Transverse colon (tissue), 4 donors: ENCODE measurements around the gene SERAC1. TPM values are rescaled to one million over a fixed set of nuclear protein-coding genes. Genes with fewer than 3 reads are reported as not detected.

Experiments
- DNase-seq: peaks from one replicate; pipeline ENCODE4 v3.0.0-alpha.2; 2019
- H3K27ac ChIP-seq, 4 donors: fragments of 200-600 bp; sonication (generic); 2 replicates each; pipeline ENCODE4 v1.5.1; 2016 to 2018; ENCODE audit warnings: inconsistent platforms in 4 of 4
- H3K27me3 ChIP-seq: fragments of 200-600 bp; sonication (generic); 2 replicates; pipeline ENCODE4 v1.5.1; 2017; ENCODE audit warnings: inconsistent platforms
- H3K36me3 ChIP-seq, 4 donors: fragments of 200-600 bp; sonication (generic); 2 replicates each; pipeline ENCODE4 v1.5.1; 2017 to 2019; ENCODE audit warnings: inconsistent platforms in 4 of 4
- H3K4me1 ChIP-seq, 4 donors: fragments of 200-600 bp; sonication (generic); 2 replicates each; pipeline ENCODE4 v1.5.1; 2017 to 2020; ENCODE audit warnings: inconsistent platforms in 4 of 4
- H3K4me3 ChIP-seq, 4 donors: fragments of 200-600 bp; sonication (generic); 1 replicate in 1 of 4; 2 replicates in 3 of 4; pipeline versions ENCODE4 v1.5.1 to v1.6.1; 2017 to 2019; ENCODE audit warnings: inconsistent platforms in 4 of 4
- H3K9me3 ChIP-seq, 2 donors: fragments of 200-600 bp; sonication (generic); 2 replicates each; pipeline ENCODE4 v1.5.1; 2017 to 2019; ENCODE audit warnings: inconsistent platforms in 2 of 2
- CTCF ChIP-seq, 5 experiments: fragments of 200-600 bp in 3 of 5; fragments of 450-650 bp in 2 of 5; sonication (generic) in 3 of 5; IDR thresholded peaks; 1 replicate in 2 of 5; 2 replicates in 3 of 5; pipeline ENCODE4 v1.5.1; 2016 to 2017; ENCODE audit warnings: antibody characterized with exemption in 5 of 5, inconsistent platforms in 3 of 5, mild to moderate bottlenecking in 2 of 5, moderate library complexity in 1 of 5
- EP300 ChIP-seq: sonication (generic); formaldehyde crosslinking; IDR thresholded peaks from one replicate; pipeline ENCODE4 v1.6.1; 2017; ENCODE audit warnings: antibody characterized with exemption, low read depth
- POLR2A ChIP-seq: fragments of 450-650 bp; IDR thresholded peaks from one replicate; pipeline ENCODE4 v1.6.1; 2016; ENCODE audit warnings: antibody characterized with exemption, mild to moderate bottlenecking, moderate library complexity
- POLR2AphosphoS5 ChIP-seq, 3 donors: sonication (generic); formaldehyde crosslinking; IDR thresholded peaks; one replicate each; pipeline ENCODE4 v1.6.1; 2016; ENCODE audit warnings: antibody characterized with exemption in 3 of 3
- WGBS, 2 donors: methylation state at CpG; one replicate each; pipeline ENCODE4 v1.1.5; 2018; ENCODE audit warnings: low coverage in 1 of 2; 5-methylcytosine and 5-hydroxymethylcytosine counted together
- in situ Hi-C, 4 donors: fragments of 200-750 bp; cut with MboI; loops; one replicate each; pipeline versions ENCODE4 v1.15.0 to v1.15.1; 2017; ENCODE audit warnings: low sequenced_read_pairs in 3 of 4, low pct_ligation_motif_present in 1 of 4, low pct_unique_long_range_greater_than_20kb in 1 of 4
- intact Hi-C: fragments of 100-400 bp; cut with DNase I; formaldehyde crosslinking; loops from one replicate; pipeline ENCODE4 v1.15.1; 2023; ENCODE audit warnings: low total_unique reads
- total RNA-seq, 4 donors: library from RNA; depleted of rRNA; stranded (reverse); fragments of >200 nt; gene quantifications; one replicate each; pipeline ENCODE4 v1.1.0, GENCODE V29; 2016

SERAC1 gene
- total RNA-seq, 4 donors from 2014 or later: 9.8 to 125 (median 13.5) TPM

- no peak for DNase-seq
- TF ChIP-seq POLR2AphosphoS5 (IDR thresholded peaks at IDR 0.05) (no peak), EP300 (no peak), POLR2A (no peak), CTCF (IDR thresholded peaks at IDR 0.05) (no peak)
- intact Hi-C loops: loop anchor here (10.0 kb wide), 1 partner anchor 93 kb away; the partner anchor contains the start of gene SYNJ2
- 88 to 91% methylated on average over 6 to 10 of the region's 10 CpGs for WGBS, 2 donors
- Histone ChIP-seq H3K4me3 (no peak overlapping the region), H3K27me3 (no peaks in the 10 kb centered on the region), H3K27ac (no peak overlapping the region), H3K36me3 (peaks cover 0 to 21% (median 7%) of the 10 kb centered on the region in 4 donors), H3K9me3 (no peaks in the 10 kb centered on the region), H3K4me1 (no peaks in the 10 kb centered on the region)
- in situ Hi-C loops: no loop called here
Observed at GRCh38 chr6:158077676-158078075, 90.4 kb downstream of the SERAC1 start.

GRCh38 chr6:158076548-158076947 lies 91.5 kb downstream of the SERAC1 start:
- intact Hi-C loops (loop anchor here (10.0 kb wide), 1 partner anchor 92 kb away; the partner anchor contains the start of gene SYNJ2), in situ Hi-C loops (no loop called here)
- H3K36me3 ChIP-seq: peaks cover 0 to 18% (median 9%) of the 10 kb centered on the region in 4 donors
- H3K27me3 ChIP-seq: no peaks in the 10 kb centered on the region
- no peak overlapping the region for H3K27ac ChIP-seq
- TF ChIP-seq POLR2AphosphoS5 (IDR thresholded peaks at IDR 0.05) (no peak), EP300 (no peak), CTCF (IDR thresholded peaks at IDR 0.05) (no peak), POLR2A (no peak)
- peaks cover 0 to 6% (median 0%) of the 10 kb centered on the region in 4 donors for H3K4me1 ChIP-seq
- no peak overlapping the region for H3K4me3 ChIP-seq
- DNase-seq: no peak
- no peaks in the 10 kb centered on the region for H3K9me3 ChIP-seq
- 78 to 95% methylated on average over 9 to 18 of the region's 18 CpGs for WGBS, 2 donors

- WGBS, 2 donors: 61 to 83% methylated on average over 1 to 3 of the region's 3 CpGs
- H3K9me3 ChIP-seq: no peaks in the 10 kb centered on the region
- in situ Hi-C loops: loop anchor here in 1 of 4 donors (25.0 kb wide), 1 partner anchor 311 kb away; no protein-coding TSS in a partner anchor
Observed at GRCh38 chr6:158073776-158074175, 94.3 kb downstream of the SERAC1 start.

More at GRCh38 chr6:158073776-158074175, 94.3 kb downstream of the SERAC1 start:
- H3K4me3 ChIP-seq: no peak overlapping the region
- H3K4me1 ChIP-seq: peaks cover 0 to 13% (median 5%) of the 10 kb centered on the region in 4 donors
- TF ChIP-seq POLR2A (no peak), POLR2AphosphoS5 (IDR thresholded peaks at IDR 0.05) (no peak), CTCF (IDR thresholded peaks at IDR 0.05) (no peak), EP300 (no peak)
- H3K27ac ChIP-seq: no peak overlapping the region
- H3K27me3 ChIP-seq: no peaks in the 10 kb centered on the region
- H3K36me3 ChIP-seq: peaks cover 0 to 21% (median 9%) of the 10 kb centered on the region in 4 donors
- intact Hi-C loops: loop anchor here (10.0 kb wide), 1 partner anchor 89 kb away; the partner anchor contains the start of gene SYNJ2
- DNase-seq: no peak
